ENCODE data around the gene TMPRSS9.

DNA sequence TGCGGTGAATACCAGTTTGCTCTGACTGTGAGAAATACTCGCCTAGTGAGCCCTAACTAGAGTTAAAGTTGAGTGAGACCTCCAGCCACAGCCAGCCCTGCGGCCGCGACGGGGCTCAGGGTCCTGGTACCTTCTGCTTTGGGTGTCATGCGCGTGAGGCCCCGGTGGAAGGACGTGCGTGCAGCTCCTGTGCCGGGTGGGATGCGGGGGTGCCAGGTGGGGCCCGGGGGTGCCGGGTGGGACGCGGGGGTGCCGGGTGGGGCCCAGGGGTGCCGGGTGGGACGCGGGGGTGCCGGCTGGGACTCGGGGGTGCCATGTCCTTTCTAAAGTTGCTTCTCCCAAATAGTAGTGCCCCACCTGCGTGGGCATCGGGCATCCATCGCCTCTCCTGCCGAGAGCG, 8.5 kb upstream of the TMPRSS9 start:
- TF ChIP-seq, protein P1, sequence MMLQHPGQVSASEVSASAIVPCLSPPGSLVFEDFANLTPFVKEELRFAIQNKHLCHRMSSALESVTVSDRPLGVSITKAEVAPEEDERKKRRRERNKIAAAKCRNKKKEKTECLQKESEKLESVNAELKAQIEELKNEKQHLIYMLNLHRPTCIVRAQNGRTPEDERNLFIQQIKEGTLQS (CRISPR knock-in tag; conservative IDR thresholded peaks at IDR 0.05): no peak
- TF ChIP-seq, protein P2, sequence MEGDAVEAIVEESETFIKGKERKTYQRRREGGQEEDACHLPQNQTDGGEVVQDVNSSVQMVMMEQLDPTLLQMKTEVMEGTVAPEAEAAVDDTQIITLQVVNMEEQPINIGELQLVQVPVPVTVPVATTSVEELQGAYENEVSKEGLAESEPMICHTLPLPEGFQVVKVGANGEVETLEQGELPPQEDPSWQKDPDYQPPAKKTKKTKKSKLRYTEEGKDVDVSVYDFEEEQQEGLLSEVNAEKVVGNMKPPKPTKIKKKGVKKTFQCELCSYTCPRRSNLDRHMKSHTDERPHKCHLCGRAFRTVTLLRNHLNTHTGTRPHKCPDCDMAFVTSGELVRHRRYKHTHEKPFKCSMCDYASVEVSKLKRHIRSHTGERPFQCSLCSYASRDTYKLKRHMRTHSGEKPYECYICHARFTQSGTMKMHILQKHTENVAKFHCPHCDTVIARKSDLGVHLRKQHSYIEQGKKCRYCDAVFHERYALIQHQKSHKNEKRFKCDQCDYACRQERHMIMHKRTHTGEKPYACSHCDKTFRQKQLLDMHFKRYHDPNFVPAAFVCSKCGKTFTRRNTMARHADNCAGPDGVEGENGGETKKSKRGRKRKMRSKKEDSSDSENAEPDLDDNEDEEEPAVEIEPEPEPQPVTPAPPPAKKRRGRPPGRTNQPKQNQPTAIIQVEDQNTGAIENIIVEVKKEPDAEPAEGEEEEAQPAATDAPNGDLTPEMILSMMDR (IDR thresholded peaks at IDR 0.05): no peak
- TF ChIP-seq ZNF232 (CRISPR knock-in tag; IDR thresholded peaks at IDR 0.05) (no peak), ZNF219 (CRISPR knock-in tag; IDR thresholded peaks at IDR 0.05; ENCODE audit: borderline replicate concordance) (no peak)
- TF ChIP-seq, protein P3, sequence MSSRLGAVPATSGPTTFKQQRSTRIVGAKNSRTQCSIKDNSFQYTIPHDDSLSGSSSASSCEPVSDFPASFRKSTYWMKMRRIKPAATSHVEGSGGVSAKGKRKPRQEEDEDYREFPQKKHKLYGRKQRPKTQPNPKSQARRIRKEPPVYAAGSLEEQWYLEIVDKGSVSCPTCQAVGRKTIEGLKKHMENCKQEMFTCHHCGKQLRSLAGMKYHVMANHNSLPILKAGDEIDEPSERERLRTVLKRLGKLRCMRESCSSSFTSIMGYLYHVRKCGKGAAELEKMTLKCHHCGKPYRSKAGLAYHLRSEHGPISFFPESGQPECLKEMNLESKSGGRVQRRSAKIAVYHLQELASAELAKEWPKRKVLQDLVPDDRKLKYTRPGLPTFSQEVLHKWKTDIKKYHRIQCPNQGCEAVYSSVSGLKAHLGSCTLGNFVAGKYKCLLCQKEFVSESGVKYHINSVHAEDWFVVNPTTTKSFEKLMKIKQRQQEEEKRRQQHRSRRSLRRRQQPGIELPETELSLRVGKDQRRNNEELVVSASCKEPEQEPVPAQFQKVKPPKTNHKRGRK (CRISPR knock-in tag; IDR thresholded peaks at IDR 0.05; ENCODE audit: borderline replicate concordance): no peak
- TF ChIP-seq, protein P4, sequence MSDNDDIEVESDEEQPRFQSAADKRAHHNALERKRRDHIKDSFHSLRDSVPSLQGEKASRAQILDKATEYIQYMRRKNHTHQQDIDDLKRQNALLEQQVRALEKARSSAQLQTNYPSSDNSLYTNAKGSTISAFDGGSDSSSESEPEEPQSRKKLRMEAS (CRISPR knock-in tag; IDR thresholded peaks at IDR 0.05): no peak

Measured in WTC11 (cell line).